ENCODE data around the gene L3MBTL2. TPM values are rescaled to one million over a fixed set of nuclear protein-coding genes. Genes with fewer than 3 reads are reported as not detected.
"Not testable (repeated sequence)": the region's sequence is repeated elsewhere in the genome, so short reads cannot be mapped to it uniquely, and the experiment has no call there.

Gene L3MBTL2
- total RNA-seq = 12.7 TPM

GRCh38 chr22:41204992-41205900 is at the start of gene L3MBTL2:
TSS of gene L3MBTL2 (plus strand) at chr22:41205312. CDS start at chr22:41205363, 51 bp downstream.
- peak; percentile 98 for DNase-seq (ENCODE audit: low spot score)
- ATAC-seq = peak; percentile 100

DNA sequence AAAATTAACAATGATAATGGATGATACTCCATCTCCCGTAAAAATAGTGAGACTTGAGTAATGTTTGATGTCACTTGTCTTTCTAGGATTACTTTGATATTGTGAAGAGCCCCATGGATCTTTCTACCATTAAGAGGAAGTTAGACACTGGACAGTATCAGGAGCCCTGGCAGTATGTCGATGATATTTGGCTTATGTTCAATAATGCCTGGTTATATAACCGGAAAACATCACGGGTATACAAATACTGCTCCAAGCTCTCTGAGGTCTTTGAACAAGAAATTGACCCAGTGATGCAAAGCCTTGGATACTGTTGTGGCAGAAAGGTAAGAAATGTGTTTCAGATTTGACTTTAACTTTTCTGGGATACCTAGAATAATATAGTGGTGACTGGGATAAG is 48.0 kb upstream of the L3MBTL2 start:
- DNase-seq (ENCODE audit: low spot score) = no peak
- ATAC-seq = peak; percentile 62

GRCh38 chr22:41169157-41169556 is 36.0 kb upstream of the L3MBTL2 start:
- no peak for DNase-seq (ENCODE audit: low spot score)
- no peak for ATAC-seq

DNA sequence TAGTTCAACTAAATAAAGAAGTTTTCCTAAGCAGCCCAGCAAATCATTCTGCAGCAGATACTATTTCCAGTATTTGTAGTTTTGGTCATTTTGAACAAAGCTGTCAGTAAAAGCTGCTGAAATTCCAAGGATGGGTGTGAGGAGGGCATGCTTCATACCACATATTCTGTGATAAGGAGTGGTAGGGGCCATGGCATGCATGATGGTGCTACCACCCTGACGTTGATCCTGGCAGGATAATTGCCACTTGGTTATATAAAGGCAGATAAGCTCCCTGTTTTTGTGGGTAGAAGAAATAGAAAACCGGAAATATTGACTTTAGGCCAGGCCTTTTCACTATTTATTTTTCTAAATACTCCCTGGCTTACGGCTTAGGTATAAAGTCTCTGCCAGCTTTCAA is 33.1 kb upstream of the L3MBTL2 start:
- DNase-seq (ENCODE audit: low spot score) (no peak), ATAC-seq (peak; percentile 42)

GRCh38 chr22:41175546-41175945 is 29.6 kb upstream of the L3MBTL2 start:
- ATAC-seq (no peak), DNase-seq (ENCODE audit: low spot score) (no peak)

- DNase-seq (ENCODE audit: low spot score) (no peak), ATAC-seq (peak; percentile 11)
Observed at GRCh38 chr22:41177040-41177621, 28.0 kb upstream of the L3MBTL2 start.

DNA sequence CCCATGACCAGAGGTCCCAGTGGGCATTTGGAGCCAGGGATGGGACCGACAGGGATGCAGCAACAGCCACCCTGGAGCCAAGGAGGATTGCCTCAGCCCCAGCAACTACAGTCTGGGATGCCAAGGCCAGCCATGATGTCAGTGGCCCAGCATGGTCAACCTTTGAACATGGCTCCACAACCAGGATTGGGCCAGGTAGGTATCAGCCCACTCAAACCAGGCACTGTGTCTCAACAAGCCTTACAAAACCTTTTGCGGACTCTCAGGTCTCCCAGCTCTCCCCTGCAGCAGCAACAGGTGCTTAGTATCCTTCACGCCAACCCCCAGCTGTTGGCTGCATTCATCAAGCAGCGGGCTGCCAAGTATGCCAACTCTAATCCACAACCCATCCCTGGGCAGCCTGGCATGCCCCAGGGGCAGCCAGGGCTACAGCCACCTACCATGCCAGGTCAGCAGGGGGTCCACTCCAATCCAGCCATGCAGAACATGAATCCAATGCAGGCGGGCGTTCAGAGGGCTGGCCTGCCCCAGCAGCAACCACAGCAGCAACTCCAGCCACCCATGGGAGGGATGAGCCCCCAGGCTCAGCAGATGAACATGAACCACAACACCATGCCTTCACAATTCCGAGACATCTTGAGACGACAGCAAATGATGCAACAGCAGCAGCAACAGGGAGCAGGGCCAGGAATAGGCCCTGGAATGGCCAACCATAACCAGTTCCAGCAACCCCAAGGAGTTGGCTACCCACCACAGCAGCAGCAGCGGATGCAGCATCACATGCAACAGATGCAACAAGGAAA is 27.3 kb upstream of the L3MBTL2 start:
- peak; percentile 73 for DNase-seq (ENCODE audit: low spot score)
- ATAC-seq = peak; percentile 70

DNA sequence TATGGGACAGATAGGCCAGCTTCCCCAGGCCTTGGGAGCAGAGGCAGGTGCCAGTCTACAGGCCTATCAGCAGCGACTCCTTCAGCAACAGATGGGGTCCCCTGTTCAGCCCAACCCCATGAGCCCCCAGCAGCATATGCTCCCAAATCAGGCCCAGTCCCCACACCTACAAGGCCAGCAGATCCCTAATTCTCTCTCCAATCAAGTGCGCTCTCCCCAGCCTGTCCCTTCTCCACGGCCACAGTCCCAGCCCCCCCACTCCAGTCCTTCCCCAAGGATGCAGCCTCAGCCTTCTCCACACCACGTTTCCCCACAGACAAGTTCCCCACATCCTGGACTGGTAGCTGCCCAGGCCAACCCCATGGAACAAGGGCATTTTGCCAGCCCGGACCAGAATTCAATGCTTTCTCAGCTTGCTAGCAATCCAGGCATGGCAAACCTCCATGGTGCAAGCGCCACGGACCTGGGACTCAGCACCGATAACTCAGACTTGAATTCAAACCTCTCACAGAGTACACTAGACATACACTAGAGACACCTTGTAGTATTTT is 26.6 kb upstream of the L3MBTL2 start:
- ATAC-seq (peak; percentile 78), DNase-seq (ENCODE audit: low spot score) (peak; percentile 89)

DNA sequence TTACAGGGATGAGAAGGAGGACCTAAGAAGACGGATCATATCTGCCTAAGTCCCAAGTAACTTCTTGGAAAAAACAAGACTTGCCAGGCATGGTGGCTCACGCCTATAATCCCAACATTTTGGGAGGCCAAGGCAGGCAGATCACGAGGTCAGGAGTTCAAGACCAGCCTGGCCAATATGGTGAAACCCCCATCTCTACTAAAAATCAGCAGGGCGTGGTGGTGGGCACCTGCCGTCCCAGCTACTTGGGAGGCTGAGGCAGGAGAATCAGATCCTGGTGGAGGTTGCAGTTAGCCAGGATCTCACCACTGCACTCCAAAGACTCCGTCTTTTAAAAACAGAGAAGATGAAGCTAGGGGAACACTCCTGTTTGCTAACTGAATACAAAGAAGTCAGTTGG is 24.8 kb upstream of the L3MBTL2 start:
- not testable (repeated sequence) for DNase-seq (ENCODE audit: low spot score); ATAC-seq

GRCh38 chr22:41180926-41181325 is 24.2 kb upstream of the L3MBTL2 start:
- DNase-seq (ENCODE audit: low spot score) = no peak
- ATAC-seq = no peak

DNA sequence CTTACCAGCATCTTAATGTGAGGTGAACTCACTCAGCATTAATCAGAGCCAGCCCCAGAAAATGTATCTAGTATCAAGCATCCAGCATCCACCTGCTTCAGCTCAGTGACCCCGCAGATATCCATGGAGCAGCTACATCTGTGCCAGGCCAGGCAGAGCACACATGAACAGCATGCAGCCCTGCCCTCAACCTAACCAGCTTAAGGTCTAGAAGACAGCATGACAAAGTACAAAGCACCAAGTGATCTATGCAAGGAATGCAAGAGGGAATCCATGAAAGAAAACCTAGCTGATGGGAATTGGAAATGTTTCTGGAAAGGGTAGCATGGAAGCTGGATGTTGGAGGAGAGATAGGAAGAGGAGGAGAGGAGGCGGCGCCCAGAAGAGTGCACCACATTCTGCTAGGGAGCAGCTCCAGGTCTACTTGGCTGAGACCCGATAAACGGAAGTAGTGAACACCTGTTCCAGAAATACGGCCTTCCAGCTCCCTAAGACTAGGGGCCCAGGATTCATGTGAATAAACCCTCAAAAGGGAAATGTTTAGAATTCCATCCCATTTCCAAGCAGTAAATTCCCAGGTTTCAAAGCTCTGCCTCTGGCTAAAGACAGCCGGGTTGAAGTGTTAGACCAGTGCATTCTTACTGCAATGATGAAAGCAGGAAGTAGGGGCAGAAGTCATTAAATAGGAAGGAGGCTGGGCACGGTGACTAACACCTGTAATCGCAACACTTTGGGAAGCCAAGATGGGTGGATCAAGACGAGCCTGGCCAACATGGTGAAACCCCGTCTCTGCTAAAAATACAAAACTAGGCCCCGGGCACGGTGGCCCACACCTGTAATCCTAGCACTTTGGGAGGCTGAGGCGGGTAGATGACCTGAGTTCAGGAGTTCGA is 23.5 kb upstream of the L3MBTL2 start:
- no peak for DNase-seq (ENCODE audit: low spot score)
- no peak for ATAC-seq

DNA sequence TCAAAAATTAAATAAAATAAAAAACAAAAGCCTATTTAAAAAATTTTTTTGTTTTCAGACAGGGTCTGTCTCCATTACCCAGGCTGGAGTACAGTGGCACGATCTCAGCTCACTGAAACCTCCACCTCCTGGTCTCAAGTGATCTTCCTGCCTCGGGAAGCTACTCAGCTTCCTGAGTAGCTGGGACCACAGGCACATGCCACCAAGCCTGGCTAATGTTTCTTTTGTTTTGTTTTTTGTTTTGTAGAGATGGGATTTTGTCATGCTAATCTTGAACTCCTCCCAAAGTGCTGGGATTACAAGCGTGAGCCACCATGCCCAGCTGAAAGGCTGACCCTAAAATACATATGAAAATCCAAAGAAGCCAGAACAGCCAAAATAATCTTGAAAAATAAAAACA is 20.4 kb upstream of the L3MBTL2 start:
- DNase-seq (ENCODE audit: low spot score) = no peak
- ATAC-seq = no peak

DNA sequence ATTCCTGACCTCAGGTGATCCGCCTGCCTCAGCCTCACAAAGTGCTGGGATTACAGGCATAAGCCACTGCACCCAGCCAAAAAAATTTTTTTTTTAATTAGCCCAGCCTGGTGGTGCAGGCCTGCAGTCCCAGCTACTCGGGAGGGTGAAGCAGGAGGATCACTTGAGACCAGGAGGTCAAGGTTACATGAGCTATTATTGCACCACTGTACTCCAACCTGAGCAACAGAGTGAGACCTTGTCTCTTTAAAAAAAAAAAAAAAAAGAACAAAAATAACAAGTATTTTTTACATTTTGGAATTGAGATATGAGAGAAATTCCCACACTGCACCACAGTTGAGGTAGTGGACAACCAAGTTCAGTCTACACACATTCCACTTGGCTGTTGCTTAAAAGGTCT is 13.6 kb upstream of the L3MBTL2 start:
- ATAC-seq (peak; percentile 19), DNase-seq (ENCODE audit: low spot score) (no peak)

- DNase-seq (ENCODE audit: low spot score) = no peak
- ATAC-seq = no peak
Observed at GRCh38 chr22:41193829-41194228, 11.3 kb upstream of the L3MBTL2 start.

DNA sequence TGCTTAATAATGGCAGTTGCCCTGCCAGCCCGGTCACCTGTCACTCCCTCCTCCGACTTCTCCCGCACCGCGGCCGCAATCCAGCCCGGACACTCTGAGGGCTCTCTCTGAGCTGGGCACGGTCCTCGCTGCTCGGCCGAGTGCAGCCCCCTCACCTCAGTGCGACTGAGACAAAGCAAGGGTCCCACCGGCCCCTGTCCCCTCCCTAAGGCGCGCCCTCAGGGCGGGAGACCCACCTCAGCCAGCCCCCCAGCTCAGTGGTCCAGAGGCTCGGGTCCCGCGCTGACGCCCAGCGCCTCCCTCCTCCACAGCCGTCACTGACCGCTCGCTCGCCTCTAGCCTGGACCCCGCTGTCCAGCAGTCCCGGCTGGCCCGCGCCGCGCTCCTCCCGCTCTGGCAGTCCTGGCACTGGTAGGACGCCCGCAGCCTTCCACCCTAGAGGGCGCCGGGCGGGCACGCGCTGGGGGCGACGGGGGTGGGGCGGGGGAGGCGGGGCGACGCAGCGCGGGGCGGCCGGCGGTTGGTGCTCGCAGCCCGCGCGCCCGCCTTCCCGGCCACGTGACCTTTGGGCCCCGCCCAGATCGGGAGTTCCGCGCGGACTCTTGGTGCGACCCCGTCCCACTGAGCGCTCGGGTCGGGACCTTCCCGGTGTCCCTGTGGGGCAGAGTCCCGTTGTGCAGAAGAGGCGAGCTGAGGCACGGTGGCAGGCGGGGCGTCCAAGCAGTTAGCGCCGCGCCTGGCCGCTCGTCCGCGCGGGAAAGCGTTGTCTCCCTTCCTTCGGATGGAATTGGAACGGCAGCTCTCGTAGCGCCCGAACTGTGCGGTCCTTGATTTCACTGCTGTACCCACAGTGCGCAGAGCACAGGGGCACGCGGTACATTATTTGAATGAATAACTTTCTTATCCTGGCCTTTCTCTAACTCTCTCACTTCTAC is 7.8 kb upstream of the L3MBTL2 start:
- peak; percentile 92 for ATAC-seq
- peak; percentile 93 for DNase-seq (ENCODE audit: low spot score)

DNA sequence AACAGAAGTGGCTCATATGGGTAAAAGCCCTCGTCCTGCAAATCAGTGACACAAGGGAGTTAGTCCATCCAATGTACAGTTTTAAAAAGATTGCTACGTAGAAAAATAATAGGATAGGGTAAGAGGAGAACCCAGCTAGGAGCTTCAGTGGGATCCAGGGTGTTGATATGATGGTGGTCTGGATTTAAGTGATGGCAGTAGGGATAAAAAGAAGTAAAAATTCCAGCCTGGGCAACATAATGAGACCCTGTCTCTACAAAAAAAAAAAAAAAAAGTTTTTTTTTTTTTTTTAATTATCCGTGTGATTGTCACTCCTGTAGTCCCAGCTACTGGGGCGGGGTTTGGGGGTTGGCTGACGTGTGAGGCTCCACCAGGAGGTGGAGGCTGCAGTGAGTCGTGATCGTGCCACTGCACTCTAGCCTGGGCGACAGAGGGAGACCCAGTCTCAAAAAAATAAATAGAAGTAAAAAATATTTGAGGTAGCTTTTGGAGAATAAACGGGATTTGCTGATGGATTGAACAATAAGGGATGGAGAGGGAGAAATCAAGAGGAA is 7.0 kb upstream of the L3MBTL2 start:
- no peak for ATAC-seq
- DNase-seq (ENCODE audit: low spot score) = no peak

DNA sequence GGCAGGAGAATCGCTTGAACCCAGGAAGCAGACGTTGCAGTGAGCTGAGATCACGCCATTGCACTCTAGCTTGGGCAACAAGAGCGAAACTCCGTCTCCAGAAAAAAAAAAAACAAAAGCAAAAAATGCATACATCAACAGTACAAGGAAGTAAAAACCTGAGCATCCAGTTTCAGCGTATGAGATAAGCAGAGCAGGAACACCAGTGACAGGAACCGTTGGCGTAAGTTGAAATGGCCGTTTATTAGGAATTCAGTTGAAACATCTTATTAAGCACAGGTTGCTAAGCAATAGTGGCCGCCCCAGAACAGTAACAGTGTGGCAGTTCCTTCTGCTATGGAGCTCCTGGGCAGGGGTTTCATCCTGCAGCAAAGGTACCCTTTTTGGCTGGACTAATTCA is 4.0 kb upstream of the L3MBTL2 start:
- DNase-seq (ENCODE audit: low spot score) (no peak), ATAC-seq (no peak)

- ATAC-seq = no peak
- DNase-seq (ENCODE audit: low spot score) = no peak
Observed at GRCh38 chr22:41203118-41203517, 2.0 kb upstream of the L3MBTL2 start.

DNA sequence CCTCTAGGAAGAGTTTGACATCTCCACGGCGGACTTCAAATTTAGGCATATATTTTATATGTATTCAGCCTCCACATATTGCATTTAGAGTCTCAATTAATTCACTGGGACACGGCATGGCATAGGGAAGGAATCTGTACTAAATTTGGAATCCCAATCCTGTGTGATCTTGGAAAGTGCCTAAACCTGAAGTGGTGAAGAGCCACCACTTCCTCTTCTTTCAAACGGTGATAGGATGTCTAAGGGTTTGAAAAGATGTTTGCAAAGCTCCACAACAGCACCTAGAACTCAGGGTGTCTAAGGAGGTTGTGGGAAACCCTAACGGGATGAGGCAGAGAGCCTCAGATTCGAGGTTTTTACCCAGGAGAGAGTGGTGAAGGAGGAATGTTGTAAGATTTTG is 1.0 kb upstream of the L3MBTL2 start:
- ATAC-seq (no peak), DNase-seq (ENCODE audit: low spot score) (no peak)

Data from left lobe of liver (tissue), 2 donors.